ENCODE data around the gene COTL1.

COTL1 gene

GRCh38 chr16:84578538-84579126 is 39.2 kb downstream of the COTL1 start:
- no peak overlapping the region for H2AFZ ChIP-seq (ENCODE audit: low read length)
- no peaks in the 10 kb centered on the region for H3K36me3 ChIP-seq (ENCODE audit: insufficient read depth, low read length)
- no peaks in the 10 kb centered on the region for H3K79me2 ChIP-seq (ENCODE audit: insufficient read depth, low read length)
- no peaks in the 10 kb centered on the region for H3F3A ChIP-seq (ENCODE audit: low read depth)
- H3K9me3 ChIP-seq (ENCODE audit: insufficient read depth, low read depth, low read length) = no peaks in the 10 kb centered on the region
- no peak overlapping the region for H3K9ac ChIP-seq (ENCODE audit: low read depth, low read length, poor library complexity, severe bottlenecking)
- no peaks in the 10 kb centered on the region for H4K20me1 ChIP-seq (ENCODE audit: insufficient read depth, low read length, poor library complexity, severe bottlenecking)
- H3K27me3 ChIP-seq (ENCODE audit: insufficient read depth, low read length, poor library complexity, severe bottlenecking) = no peaks in the 10 kb centered on the region
- H3K4me3 ChIP-seq (ENCODE audit: low read length, poor library complexity, severe bottlenecking) = no peak overlapping the region
- H3K4me1 ChIP-seq (ENCODE audit: insufficient read depth, low read length, poor library complexity, severe bottlenecking) = no peaks in the 10 kb centered on the region
- H3K9me2 ChIP-seq (replicated peaks; ENCODE audit: low read depth, low read length) = no peaks in the 10 kb centered on the region
- H3K4me2 ChIP-seq (ENCODE audit: low read depth, low read length, poor library complexity, severe bottlenecking) = no peak overlapping the region
- no peak for TF ChIP-seq EZH2phosphoT487 (IDR thresholded peaks at IDR 0.05; ENCODE audit: borderline replicate concordance)

GRCh38 chr16:84577034-84577803 is 40.7 kb downstream of the COTL1 start:
- Histone ChIP-seq H3K27me3 (ENCODE audit: insufficient read depth, low read length, poor library complexity, severe bottlenecking) (no peaks in the 10 kb centered on the region), H3F3A (ENCODE audit: low read depth) (no peaks in the 10 kb centered on the region), H3K9me2 (replicated peaks; ENCODE audit: low read depth, low read length) (no peaks in the 10 kb centered on the region), H2AFZ (ENCODE audit: low read length) (no peak overlapping the region), H4K20me1 (ENCODE audit: insufficient read depth, low read length, poor library complexity, severe bottlenecking) (no peaks in the 10 kb centered on the region), H3K4me2 (ENCODE audit: low read depth, low read length, poor library complexity, severe bottlenecking) (no peak overlapping the region), H3K9me3 (ENCODE audit: insufficient read depth, low read depth, low read length) (no peaks in the 10 kb centered on the region), H3K9ac (ENCODE audit: low read depth, low read length, poor library complexity, severe bottlenecking) (no peak overlapping the region), H3K36me3 (ENCODE audit: insufficient read depth, low read length) (no peaks in the 10 kb centered on the region), H3K4me1 (ENCODE audit: insufficient read depth, low read length, poor library complexity, severe bottlenecking) (no peaks in the 10 kb centered on the region), H3K79me2 (ENCODE audit: insufficient read depth, low read length) (no peaks in the 10 kb centered on the region), H3K4me3 (ENCODE audit: low read length, poor library complexity, severe bottlenecking) (no peak overlapping the region)
- TF ChIP-seq CTCF (conservative IDR thresholded peaks at IDR 0.05; ENCODE audit: low read length) (no peak), EZH2phosphoT487 (IDR thresholded peaks at IDR 0.05; ENCODE audit: borderline replicate concordance) (no peak)

- Histone ChIP-seq H3K9me2 (replicated peaks; ENCODE audit: low read depth, low read length) (no peaks in the 10 kb centered on the region), H4K20me1 (ENCODE audit: insufficient read depth, low read length, poor library complexity, severe bottlenecking) (no peaks in the 10 kb centered on the region), H3K4me3 (ENCODE audit: low read length, poor library complexity, severe bottlenecking) (no peak overlapping the region), H2AFZ (ENCODE audit: low read length) (no peak overlapping the region), H3K27me3 (ENCODE audit: insufficient read depth, low read length, poor library complexity, severe bottlenecking) (no peaks in the 10 kb centered on the region), H3K4me1 (ENCODE audit: insufficient read depth, low read length, poor library complexity, severe bottlenecking) (no peaks in the 10 kb centered on the region), H3K36me3 (ENCODE audit: insufficient read depth, low read length) (no peaks in the 10 kb centered on the region), H3K4me2 (ENCODE audit: low read depth, low read length, poor library complexity, severe bottlenecking) (no peak overlapping the region), H3F3A (ENCODE audit: low read depth) (no peaks in the 10 kb centered on the region), H3K9ac (ENCODE audit: low read depth, low read length, poor library complexity, severe bottlenecking) (no peak overlapping the region), H3K9me3 (ENCODE audit: insufficient read depth, low read depth, low read length) (no peaks in the 10 kb centered on the region), H3K79me2 (ENCODE audit: insufficient read depth, low read length) (no peaks in the 10 kb centered on the region)
- no peak for TF ChIP-seq EZH2phosphoT487 (IDR thresholded peaks at IDR 0.05; ENCODE audit: borderline replicate concordance)
- TF ChIP-seq CTCF (conservative IDR thresholded peaks at IDR 0.05; ENCODE audit: low read length) = no peak
Measured at GRCh38 chr16:84575914-84576313, 42.0 kb downstream of the COTL1 start.

Data from Loucy (cell line).